GM12801 (cell line): ENCODE data around the gene CGB2.
"Not testable (repeated sequence)": the region's sequence is repeated elsewhere in the genome, so short reads cannot be mapped to it uniquely, and the experiment has no call there.

ENCODE experiments used
- TF ChIP-seq, protein P1 (sequence below): IDR thresholded peaks from one replicate; pipeline ENCODE4 v1.5.1; 2011; ENCODE audit warnings: control low read depth; ENCODE audit not compliant: insufficient read length; ENCODE audit errors: extremely low read depth

The CGB2 gene

GRCh38 chr19:49031642-49032301 is at the start of gene CGB2:
Gene CGB2, plus strand, starts transcription at chr19:49031890. Its CDS starts 206 bp downstream, at chr19:49032096.
- TF ChIP-seq, protein P1, sequence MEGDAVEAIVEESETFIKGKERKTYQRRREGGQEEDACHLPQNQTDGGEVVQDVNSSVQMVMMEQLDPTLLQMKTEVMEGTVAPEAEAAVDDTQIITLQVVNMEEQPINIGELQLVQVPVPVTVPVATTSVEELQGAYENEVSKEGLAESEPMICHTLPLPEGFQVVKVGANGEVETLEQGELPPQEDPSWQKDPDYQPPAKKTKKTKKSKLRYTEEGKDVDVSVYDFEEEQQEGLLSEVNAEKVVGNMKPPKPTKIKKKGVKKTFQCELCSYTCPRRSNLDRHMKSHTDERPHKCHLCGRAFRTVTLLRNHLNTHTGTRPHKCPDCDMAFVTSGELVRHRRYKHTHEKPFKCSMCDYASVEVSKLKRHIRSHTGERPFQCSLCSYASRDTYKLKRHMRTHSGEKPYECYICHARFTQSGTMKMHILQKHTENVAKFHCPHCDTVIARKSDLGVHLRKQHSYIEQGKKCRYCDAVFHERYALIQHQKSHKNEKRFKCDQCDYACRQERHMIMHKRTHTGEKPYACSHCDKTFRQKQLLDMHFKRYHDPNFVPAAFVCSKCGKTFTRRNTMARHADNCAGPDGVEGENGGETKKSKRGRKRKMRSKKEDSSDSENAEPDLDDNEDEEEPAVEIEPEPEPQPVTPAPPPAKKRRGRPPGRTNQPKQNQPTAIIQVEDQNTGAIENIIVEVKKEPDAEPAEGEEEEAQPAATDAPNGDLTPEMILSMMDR: not testable (repeated sequence)

- TF ChIP-seq, protein P1: no peak
Observed at GRCh38 chr19:48982280-48982679, 49.4 kb upstream of the CGB2 start.

DNA sequence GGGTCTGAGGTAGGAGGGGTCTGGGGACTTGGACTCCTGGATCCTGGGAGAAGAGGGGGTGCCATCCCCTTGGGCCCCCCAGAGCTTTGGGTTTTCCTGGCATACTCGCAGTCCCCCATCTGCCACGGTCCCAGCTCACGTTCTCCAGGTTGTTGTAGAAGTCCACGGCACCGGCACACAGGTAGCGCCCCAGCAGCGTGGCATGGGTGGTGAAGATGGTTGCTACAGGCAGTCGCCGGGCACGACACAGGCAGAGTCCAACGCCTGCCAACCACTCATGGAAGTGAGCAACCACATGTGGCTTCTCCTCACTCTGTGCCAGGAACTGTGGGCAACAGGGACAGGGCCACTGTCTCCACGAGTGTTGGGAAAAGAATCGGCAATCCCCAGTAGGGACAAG is 46.0 kb upstream of the CGB2 start:
- TF ChIP-seq, protein P1: no peak

DNA sequence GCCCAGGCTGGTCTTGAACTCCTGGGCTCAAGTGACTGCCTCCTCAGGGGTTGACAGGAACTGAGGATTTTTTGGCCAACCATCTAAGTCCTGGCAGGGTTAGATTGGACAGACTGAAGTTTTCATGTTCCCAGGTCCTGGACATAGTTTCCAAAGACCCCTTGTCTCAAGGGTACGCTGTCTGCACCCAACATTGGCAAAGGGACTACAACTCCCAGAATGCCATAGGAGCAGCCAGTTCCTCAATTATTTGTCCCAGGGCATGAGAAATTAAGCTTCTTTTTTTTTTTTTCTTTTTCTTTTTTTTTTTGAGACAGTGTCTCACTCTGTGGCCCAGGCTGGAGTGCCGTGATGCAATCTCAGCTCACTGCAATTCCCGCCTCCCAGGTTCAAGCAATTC is 45.5 kb upstream of the CGB2 start:
- TF ChIP-seq, protein P1: no peak

DNA sequence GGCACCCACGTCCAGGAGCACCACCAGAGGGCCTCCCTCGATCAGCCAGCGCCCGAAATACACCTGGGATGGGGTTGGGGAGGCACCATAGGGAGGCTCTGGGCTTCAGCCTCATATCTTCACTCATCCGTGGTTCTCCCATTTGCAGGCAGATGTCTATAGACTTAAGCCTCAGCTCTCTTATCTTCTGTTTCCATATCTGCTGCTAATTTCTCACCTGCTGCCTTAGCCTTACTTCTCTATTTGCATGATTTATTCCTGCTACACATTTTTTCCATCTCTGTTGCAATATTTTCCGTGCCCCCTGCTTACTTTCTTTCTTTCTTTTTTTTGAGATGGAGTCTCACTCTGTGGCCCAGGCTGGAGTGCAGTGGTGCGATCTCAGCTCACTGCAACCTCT is 44.4 kb upstream of the CGB2 start:
- TF ChIP-seq, protein P1: no peak

DNA sequence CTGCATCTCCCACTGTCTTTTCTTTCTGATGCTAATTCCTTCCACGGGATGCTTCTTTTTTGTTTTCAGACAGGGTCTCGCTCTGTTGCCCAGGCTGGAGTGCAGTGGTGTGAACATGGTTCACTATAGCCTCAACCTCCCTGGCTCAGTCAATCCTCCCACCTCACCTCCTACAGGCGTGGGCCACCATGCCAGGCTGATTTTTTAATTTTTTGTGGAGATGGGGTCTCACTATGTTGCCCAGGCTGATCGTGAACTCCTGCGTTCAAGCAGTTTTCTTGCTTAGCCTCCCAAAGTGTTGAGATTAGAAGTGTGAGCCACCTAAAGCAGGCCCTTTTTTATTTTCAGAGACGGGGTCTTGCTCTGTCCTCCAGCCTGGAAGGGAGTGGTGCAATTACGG is 43.4 kb upstream of the CGB2 start:
- TF ChIP-seq, protein P1: no peak

DNA sequence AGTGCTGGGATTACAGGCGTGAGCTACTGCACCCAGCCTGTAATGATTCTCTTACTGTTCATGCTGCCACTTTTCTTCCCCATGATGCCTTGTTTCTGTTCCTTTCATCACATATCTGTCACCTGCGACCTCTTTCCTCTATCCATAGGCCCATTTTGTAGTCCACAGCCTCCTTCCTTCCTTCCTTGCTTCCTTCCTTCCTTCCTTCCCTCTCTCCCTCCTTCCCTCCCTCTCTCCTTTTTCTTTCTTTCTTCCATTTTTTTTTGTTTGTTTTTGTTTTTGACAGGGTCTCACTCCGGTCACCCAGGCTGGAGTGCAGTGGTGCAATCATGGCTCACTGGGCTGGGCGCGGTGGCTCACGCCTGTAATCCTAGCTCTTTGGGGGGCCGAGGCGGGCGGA is 42.8 kb upstream of the CGB2 start:
- TF ChIP-seq, protein P1: no peak
